ENCODE results near the gene MIA2.

GRCh38 chr14:39364509-39364908 is 130.8 kb downstream of the MIA2 start:
- no peak for TF ChIP-seq CTCF (conservative IDR thresholded peaks at IDR 0.05 in 1 of 2, IDR thresholded peaks at IDR 0.05 in 1 of 2; ENCODE audit: extremely low read depth in 1 of 2, insufficient read depth in 1 of 2, low read depth in 1 of 2, low read length in 2 of 2)
- TF ChIP-seq EZH2 (IDR thresholded peaks at IDR 0.05; ENCODE audit: borderline replicate concordance, low read length): no peak
